NT2/D1 (cell line): ENCODE results near the gene TRNT1.

Experiments used
- YY1 ChIP-seq: IDR thresholded peaks from 2 replicates; pipeline ENCODE4 v1.6.1; 2011; ENCODE audit not compliant: insufficient read length, insufficient read depth
- ZNF274 ChIP-seq: IDR thresholded peaks from 2 replicates; pipeline ENCODE4 v1.6.1; 2011; ENCODE audit warnings: mild to moderate bottlenecking, low read depth, low read length

- TF ChIP-seq YY1 (no peak), ZNF274 (no peak)
Observed at GRCh38 chr3:3107181-3107580, 19.6 kb upstream of the TRNT1 start.
